Keratinocyte (primary cell): Measurements from ENCODE around the gene BCAT1. TPM values are rescaled to one million over a fixed set of nuclear protein-coding genes. Genes with fewer than 3 reads are reported as not detected.

Source experiments
- DNase-seq: peaks from one replicate; pipeline ENCODE4 v3.0.0-alpha.2; 2011; ENCODE audit warnings: low read depth, missing footprints, low spot score
- FAIRE-seq: peaks from 2 replicates; lab custom pipeline; 2011; peaks lifted over from hg19 to GRCh38; lab: Jason Lieb, UNC
- H2AFZ ChIP-seq: 2 replicates; pipeline ENCODE4 v1.6.0; 2012; ENCODE audit warnings: low read length, control low read depth, inconsistent platforms; ENCODE audit not compliant: control insufficient read depth
- H3K27ac ChIP-seq: 2 replicates; pipeline ENCODE4 v1.5.1; 2011; ENCODE audit warnings: low read length; ENCODE audit not compliant: control insufficient read depth, insufficient read depth
- H3K27me3 ChIP-seq: 3 replicates; pipeline ENCODE4 v1.6.0; 2011; ENCODE audit warnings: low read length; ENCODE audit not compliant: control insufficient read depth, insufficient read depth; ENCODE audit errors: extremely low read depth
- H3K36me3 ChIP-seq, 2 experiments: 2 replicates in 1 of 2; 3 replicates in 1 of 2; pipeline ENCODE4 v1.5.1; 2011; ENCODE audit warnings: low read length in 2 of 2, mild to moderate bottlenecking in 1 of 2; ENCODE audit not compliant: control insufficient read depth in 2 of 2, insufficient read depth in 2 of 2; ENCODE audit errors: extremely low read depth in 1 of 2
- H3K4me1 ChIP-seq: 3 replicates; pipeline ENCODE4 v1.5.1; 2011; ENCODE audit warnings: low read length; ENCODE audit not compliant: control insufficient read depth, insufficient read depth; ENCODE audit errors: extremely low read depth
- H3K4me2 ChIP-seq: 3 replicates; pipeline ENCODE4 v1.6.0; 2011; ENCODE audit warnings: low read depth, low read length; ENCODE audit not compliant: control insufficient read depth, insufficient read depth; ENCODE audit errors: extremely low read depth
- H3K4me3 ChIP-seq, 3 experiments: fragments of 200-600 bp in 1 of 3; sonication (generic) in 1 of 3; 2 replicates in 2 of 3; 3 replicates in 1 of 3; pipeline ENCODE4 v1.5.1; 2011 to 2016; ENCODE audit warnings: low read length in 3 of 3, mild to moderate bottlenecking in 3 of 3, control low read depth in 2 of 3, inconsistent platforms in 1 of 3, low read depth in 1 of 3, mixed read lengths in 1 of 3, mixed run types in 1 of 3, moderate library complexity in 1 of 3; ENCODE audit not compliant: control insufficient read depth in 2 of 3, insufficient read depth in 2 of 3; ENCODE audit errors: extremely low read depth in 1 of 3
- H3K79me2 ChIP-seq: 2 replicates; pipeline ENCODE4 v1.6.0; 2012; ENCODE audit warnings: low read length; ENCODE audit not compliant: control insufficient read depth, insufficient read depth
- H3K9ac ChIP-seq: 3 replicates; pipeline ENCODE4 v1.6.0; 2011; ENCODE audit warnings: low read length; ENCODE audit not compliant: control insufficient read depth, insufficient read depth; ENCODE audit errors: extremely low read depth
- H3K9me1 ChIP-seq: 3 replicates; pipeline ENCODE4 v1.6.0; 2011; ENCODE audit warnings: low read length; ENCODE audit not compliant: control insufficient read depth, insufficient read depth; ENCODE audit errors: extremely low read depth
- H3K9me3 ChIP-seq: 2 replicates; pipeline ENCODE4 v1.5.1; 2012; ENCODE audit warnings: low read depth, low read length; ENCODE audit not compliant: control insufficient read depth
- H4K20me1 ChIP-seq: 3 replicates; pipeline ENCODE4 v1.6.0; 2011; ENCODE audit warnings: low read length; ENCODE audit not compliant: control insufficient read depth, insufficient read depth; ENCODE audit errors: extremely low read depth
- EZH2 ChIP-seq: IDR thresholded peaks from one replicate; pipeline ENCODE4 v1.6.1; 2012; ENCODE audit warnings: inconsistent platforms, mild to moderate bottlenecking, low read length, moderate library complexity
- dilution Hi-C: fragments of 300-500 bp; cut with MboI; formaldehyde crosslinking; loops from one replicate; pipeline ENCODE4 v1.7.0; 2020; ENCODE audit warnings: low sequenced_read_pairs; ENCODE audit not compliant: extremely low pct_ligation_motif_present
- polyA plus RNA-seq, 5 experiments: library from polyadenylated mRNA; depleted of rRNA in 3 of 5; stranded (reverse) in 3 of 5; stranded (forward) in 1 of 5; unstranded in 1 of 5; fragments of >200 nt; gene quantifications; 1 replicate in 1 of 5; 2 replicates in 3 of 5; 3 replicates in 1 of 5; pipeline versions ENCODE4 v1.2.1 to v1.2.3, GENCODE V29; 2011 to 2012; ENCODE audit warnings: missing spikeins in 2 of 5, low read depth in 1 of 5, low replicate concordance in 1 of 5
- TF ChIP-seq, protein P1 (sequence below), 3 experiments: IDR thresholded peaks in 1 of 3; conservative IDR thresholded peaks in 1 of 3; optimal IDR thresholded peaks in 1 of 3; 2 replicates in 2 of 3; 3 replicates in 1 of 3; pipeline versions ENCODE3 to v1.5.1; 2011; ENCODE audit warnings: low read length in 3 of 3, mild to moderate bottlenecking in 3 of 3, moderate library complexity in 2 of 3, control low read depth in 1 of 3, inconsistent platforms in 1 of 3; ENCODE audit not compliant: insufficient read depth in 2 of 3; ENCODE audit errors: extremely low read depth in 1 of 3

Gene BCAT1
- polyA plus RNA-seq, 1 donor (not counting 4 experiments of a cell fraction or from before 2014, with no cell fraction given), result 6.5 TPM

DNA sequence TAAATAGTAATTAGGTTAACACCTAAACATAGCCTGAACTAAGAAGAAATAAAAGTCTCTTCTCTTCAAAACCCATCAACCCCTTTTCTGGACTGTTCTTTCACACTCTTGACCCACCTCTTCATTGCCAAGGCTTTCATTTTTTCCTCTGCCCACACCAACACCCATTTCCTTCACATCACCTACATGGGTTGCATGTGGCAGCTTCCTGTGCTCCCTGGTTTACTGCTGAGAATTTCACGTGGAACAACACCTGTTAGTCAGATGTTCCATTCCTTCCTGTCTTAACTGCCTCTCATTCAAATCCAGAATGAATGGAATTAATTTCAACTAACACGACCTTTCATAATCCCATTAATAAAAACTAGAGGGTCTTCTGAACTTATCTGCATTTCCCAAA, 157.3 kb downstream of the BCAT1 start:
- TF ChIP-seq, protein P1, sequence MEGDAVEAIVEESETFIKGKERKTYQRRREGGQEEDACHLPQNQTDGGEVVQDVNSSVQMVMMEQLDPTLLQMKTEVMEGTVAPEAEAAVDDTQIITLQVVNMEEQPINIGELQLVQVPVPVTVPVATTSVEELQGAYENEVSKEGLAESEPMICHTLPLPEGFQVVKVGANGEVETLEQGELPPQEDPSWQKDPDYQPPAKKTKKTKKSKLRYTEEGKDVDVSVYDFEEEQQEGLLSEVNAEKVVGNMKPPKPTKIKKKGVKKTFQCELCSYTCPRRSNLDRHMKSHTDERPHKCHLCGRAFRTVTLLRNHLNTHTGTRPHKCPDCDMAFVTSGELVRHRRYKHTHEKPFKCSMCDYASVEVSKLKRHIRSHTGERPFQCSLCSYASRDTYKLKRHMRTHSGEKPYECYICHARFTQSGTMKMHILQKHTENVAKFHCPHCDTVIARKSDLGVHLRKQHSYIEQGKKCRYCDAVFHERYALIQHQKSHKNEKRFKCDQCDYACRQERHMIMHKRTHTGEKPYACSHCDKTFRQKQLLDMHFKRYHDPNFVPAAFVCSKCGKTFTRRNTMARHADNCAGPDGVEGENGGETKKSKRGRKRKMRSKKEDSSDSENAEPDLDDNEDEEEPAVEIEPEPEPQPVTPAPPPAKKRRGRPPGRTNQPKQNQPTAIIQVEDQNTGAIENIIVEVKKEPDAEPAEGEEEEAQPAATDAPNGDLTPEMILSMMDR (optimal IDR thresholded peaks at IDR 0.05 in 1 of 3, IDR thresholded peaks at IDR 0.05 in 1 of 3, conservative IDR thresholded peaks at IDR 0.05 in 1 of 3; ENCODE audit: extremely low read depth in 1 of 3, insufficient read depth in 2 of 3, low read length in 3 of 3), result no peak
- no peak for TF ChIP-seq EZH2
- no peak for DNase-seq
- Histone ChIP-seq H3K4me3 (no peak overlapping the region), H3K4me1 (no peaks in the 10 kb centered on the region), H2AFZ (no peak overlapping the region), H4K20me1 (no peaks in the 10 kb centered on the region), H3K4me2 (no peak overlapping the region), H3K36me3 (no peaks in the 10 kb centered on the region), H3K9ac (no peak overlapping the region), H3K79me2 (no peaks in the 10 kb centered on the region), H3K27ac (no peak overlapping the region), H3K9me1 (no peaks in the 10 kb centered on the region), H3K27me3 (no peaks in the 10 kb centered on the region), H3K9me3 (no peaks in the 10 kb centered on the region)
- dilution Hi-C loops, result no loop called here
- no peak for FAIRE-seq

- no peaks in the 10 kb centered on the region for H3K36me3 ChIP-seq
- H3K4me1 ChIP-seq, result no peaks in the 10 kb centered on the region
- no peak overlapping the region for H3K27ac ChIP-seq
- no peaks in the 10 kb centered on the region for H3K9me3 ChIP-seq
- FAIRE-seq (no peak), DNase-seq (no peak)
- H3K4me3 ChIP-seq, result no peak overlapping the region
- no peaks in the 10 kb centered on the region for H3K9me1 ChIP-seq
- TF ChIP-seq, protein P1 (optimal IDR thresholded peaks at IDR 0.05 in 1 of 3, IDR thresholded peaks at IDR 0.05 in 1 of 3, conservative IDR thresholded peaks at IDR 0.05 in 1 of 3; ENCODE audit: extremely low read depth in 1 of 3, insufficient read depth in 2 of 3, low read length in 3 of 3), result no peak
- no peak for TF ChIP-seq EZH2
- no peak overlapping the region for H2AFZ ChIP-seq
- no peak overlapping the region for H3K9ac ChIP-seq
- H3K4me2 ChIP-seq, result no peak overlapping the region
- no peaks in the 10 kb centered on the region for H3K79me2 ChIP-seq
- no peaks in the 10 kb centered on the region for H4K20me1 ChIP-seq
- dilution Hi-C loops, result no loop called here
- H3K27me3 ChIP-seq, result no peaks in the 10 kb centered on the region
Measured at GRCh38 chr12:24788886-24789285, 160.0 kb downstream of the BCAT1 start.
